ENCODE data around the gene KCMF1.

KCMF1 gene

DNA sequence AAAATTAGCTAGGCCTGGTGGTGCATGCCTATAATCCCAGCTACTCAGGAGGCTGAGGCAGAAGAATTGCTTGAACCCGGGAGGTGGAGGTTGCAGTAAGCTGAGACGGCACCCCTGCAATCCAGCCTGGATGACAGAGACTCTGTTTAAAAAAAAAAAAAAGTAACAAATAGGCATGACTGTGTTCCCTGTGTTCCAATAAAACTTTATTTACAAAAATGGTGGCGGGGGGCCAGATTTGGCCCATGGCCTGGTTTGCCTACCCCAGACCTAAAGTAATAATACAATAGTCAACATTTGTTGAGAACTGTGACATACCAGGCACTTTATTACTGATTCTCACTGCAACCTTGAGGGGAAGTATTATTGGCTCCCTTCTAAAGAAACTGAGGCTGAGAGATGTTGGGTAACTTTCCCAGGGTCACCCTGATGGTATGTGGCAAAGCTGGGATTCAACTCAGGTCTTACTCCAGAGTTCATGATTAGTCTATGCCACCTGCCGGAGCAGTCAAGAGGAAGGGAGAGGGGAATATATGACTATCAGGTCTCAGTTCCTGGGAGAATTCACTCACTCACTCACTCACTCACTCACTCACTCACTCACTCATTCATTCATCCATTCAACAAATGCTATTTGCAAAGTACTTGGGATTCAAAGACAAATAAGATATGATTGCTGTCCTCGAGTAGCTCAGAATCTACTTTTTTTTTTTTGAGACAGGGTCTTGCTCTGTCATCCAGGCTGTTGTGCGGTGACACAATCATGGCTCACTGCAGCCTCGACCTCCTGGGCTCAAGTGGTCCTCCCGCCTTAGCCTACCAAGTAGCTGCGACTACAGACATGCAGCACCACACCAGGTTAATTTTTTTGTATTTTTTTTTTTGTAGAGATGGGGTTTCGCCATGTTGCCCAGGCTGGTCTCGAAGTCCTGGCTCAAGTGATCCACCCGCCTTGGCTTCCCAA is 14.3 kb upstream of the KCMF1 start:
- DNase-seq (ENCODE audit: low read depth), result no peak

DNA sequence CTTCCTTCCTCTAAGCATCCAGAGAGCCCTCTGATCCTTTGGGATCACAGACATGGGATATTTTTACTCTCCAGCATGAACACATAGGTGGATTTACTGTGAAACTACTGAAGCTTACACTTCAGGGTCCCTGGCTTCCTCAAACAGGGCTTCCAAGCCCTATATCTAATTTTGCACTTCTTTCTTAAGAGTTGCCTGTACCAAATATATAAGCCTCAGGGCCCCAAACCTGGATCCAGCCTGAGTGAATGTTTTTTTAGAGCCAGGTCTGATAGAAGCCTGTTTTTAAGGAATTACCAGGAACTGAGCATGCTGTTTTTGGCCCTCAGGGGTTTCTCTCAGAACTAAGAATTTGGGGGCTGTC is 13.2 kb upstream of the KCMF1 start:
- no peak for DNase-seq (ENCODE audit: low read depth)

DNA sequence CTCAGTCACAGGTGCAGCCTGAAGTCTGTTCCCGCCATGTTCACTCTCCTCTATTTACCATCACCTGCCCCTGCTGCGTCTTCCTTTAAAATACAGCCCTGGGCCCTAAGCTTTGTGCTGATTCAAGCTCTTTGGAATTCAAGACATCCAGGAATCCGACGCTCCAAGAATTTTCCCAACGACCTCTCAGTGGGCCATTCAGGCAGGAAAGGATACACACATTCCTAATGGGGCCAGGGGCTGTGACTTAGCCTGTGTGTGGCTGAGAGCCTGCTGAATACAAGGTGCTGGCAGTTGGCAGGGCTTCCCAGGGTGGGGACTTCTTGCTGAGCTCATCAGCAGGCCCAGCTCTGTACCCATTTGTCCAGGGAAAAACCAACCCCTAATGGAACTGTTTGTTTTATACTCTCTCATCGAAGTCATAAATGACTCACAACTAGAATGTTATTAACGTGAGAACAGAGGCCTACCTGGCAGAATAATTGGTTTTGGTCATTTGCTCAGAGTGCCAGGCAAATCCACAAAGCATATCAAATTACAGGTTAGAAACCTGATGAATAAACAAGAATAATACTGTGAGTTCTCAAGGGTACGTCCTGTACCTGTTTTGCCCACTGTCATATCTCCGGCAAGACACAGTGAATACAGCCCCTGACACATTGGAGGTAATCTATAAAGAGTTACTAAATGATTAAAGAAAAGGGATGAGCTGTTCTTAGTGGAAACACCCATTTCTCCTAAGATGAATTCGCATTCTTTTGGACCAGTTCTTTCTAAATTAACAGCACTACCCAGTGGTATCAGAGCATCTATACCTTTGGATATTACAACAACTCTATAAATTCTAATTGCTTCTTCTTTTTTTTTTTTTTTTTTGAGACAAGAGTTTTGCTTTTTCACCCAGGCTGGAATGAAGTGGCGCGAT is 12.6 kb upstream of the KCMF1 start:
- peak; percentile 82 for DNase-seq (ENCODE audit: low read depth)

DNA sequence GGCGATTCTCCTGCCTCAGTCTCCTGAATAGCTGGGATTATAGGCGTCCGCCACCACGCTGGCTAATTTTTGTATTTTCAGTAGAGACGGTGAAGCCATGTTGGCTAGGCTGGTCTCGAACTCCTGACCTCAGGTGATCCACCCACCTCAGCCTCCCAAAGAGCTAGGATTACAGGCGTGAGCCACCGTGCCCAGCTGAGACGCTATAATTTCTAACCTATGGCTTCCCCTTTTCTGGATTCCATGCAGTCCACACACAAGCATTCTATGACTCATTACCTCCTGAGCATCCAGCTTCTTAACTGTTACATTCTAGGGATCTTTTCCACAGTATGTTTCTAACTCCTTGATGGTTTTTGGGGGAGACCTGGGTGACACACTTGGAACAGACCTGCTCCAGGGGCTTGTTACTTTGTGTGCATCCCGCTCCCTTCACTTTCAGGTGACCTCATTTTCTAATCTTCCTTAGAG is 11.8 kb upstream of the KCMF1 start:
- no peak for DNase-seq (ENCODE audit: low read depth)

DNA sequence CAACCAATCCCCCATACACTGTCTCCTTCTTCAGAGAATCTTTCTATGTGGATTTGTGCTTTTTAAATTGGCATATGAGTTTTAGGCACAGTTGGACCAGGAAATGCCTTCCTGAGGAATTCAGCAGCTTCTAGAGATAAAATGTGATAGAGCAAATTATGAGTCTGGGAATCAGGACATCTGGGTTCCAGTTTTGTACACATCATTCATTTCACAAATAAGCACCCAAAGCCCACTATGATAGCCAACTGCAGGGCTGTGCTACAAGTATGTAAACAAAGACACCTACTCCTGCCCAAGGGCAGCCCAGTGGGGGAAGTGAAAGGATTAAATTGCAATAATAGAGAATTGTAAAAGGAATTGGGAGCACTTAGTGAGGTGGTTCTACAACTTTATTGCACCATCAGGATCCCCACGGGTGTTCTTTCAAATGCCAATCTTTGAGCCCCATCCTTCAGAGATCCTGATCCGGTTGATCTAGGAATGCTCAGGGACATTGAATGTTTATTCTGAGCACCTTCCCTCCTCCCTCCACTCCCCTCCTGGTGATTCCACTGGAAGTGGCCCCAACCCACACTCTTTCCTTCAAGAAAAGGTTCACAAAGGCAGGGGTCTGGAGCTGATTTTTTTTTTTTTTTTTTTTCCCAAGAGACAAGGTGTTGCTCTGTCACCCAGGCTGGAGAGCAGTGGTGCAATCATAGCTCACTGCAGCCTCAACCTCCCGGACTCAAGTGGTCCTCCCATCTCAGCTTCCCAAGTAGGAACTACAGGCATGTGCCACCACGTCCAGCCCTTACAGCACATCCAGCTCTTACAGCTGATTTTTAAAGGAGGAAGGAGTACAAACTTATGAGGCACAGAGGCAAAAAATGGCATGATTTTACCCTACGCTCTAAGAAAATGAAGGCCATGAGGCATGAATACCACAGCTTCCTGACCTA is 11.1 kb upstream of the KCMF1 start:
- no peak for DNase-seq (ENCODE audit: low read depth)

DNA sequence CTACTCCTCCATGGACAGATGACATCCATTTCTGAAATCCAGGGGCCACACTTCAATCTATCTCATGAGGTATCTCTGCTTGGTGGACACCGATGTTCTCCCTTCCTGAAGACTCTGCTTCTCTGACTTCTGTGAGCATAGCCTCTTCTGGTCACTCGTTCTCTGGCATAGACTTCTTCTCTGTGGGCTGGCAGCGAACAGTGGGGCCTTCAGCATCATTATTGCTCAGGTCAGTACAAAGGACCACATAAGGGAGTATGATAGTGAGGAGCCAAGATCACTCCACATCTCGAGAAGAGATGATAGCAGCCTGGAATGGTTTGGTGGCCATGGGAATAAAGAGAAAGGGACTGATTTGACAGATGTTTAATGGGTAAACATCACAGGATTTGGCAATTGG is 8.0 kb upstream of the KCMF1 start:
- no peak for DNase-seq (ENCODE audit: low read depth)

DNA sequence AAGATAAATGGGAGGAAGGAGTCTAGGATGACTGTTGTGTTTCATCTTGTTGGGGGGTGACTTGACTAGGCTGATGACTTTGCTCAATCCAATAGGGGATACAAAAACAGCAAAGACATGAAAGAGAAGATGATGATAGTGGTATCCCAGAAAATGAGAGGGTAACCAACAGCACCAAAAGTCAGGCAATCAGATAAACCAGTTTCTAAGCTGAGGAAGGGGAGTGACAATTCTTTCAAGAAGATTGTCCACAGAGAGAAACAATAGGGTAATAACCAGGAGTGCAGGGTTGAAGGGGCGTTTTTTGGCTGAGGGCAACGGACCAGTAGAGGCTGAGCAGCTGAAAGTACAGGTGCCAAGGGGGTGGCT is 7.7 kb upstream of the KCMF1 start:
- DNase-seq (ENCODE audit: low read depth), result no peak

DNA sequence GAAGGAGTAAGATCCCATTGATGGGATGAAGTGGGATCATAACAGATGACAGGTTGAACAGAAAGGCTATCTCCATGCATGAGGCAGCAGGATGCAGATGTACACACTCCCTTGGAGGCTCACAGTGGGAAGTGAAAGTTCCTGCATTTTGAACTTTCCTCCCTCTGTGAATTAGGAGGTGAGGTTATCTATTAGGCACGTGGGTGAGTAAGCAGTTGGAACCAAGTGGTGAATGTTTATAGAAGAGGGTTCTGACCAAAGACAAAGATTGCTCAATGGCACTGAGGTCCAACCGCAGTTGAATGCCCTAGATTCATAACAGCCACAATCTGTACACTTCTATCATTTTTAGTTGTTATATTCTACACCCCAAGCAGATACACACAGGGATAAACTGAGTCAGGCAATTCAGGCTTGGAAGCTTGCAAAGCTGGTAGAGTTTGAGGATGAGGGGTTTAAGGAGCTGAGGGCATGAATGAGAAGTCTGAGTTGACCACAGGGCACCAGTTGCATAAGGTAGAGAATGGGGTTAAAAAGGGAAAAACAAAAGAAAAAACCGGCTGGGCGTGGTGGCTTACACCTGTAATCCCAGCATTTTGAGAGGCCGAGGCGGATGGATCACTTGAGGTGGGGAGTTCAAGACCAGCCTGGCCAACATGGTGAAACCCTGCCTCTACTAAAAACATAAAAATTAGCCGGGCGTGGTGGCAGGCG is 7.1 kb upstream of the KCMF1 start:
- DNase-seq (ENCODE audit: low read depth), result peak; percentile 51

DNA sequence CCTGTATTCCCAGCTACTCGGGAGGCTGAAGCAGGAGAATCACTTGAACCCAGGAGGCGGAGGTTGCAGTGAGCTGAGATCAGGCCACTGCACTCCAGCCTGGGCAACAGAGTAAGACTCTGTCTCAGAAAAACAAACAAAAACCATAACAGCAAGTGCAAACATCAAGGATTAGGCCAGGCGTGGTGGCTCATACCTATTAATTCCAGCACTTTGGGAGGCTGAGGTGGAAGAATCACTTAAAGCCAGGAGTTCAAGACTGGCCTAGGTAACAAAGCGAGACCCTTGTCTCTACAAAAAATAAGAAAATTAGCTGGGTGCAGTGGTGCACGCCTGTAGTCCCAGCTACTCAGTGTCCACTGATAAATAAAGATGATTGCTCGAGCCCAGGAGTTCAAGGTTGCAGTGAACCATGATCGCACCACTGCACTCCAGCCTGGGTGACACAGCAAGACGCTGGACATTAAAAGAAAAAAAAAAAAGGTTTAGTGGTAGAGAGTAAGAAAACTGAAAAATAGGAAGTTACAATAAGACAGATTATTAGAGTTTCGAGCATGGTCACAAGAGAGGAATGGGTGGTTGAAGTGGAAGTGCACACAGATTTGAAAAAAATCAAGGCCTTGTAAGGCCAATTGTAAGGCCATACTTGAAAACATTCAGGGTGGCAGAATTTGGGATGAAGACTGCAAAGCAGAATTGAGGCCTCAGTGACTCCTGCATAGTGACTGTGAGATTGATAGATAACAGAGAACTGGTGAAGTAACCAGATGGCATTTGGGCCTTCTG is 6.4 kb upstream of the KCMF1 start:
- no peak for DNase-seq (ENCODE audit: low read depth)

DNA sequence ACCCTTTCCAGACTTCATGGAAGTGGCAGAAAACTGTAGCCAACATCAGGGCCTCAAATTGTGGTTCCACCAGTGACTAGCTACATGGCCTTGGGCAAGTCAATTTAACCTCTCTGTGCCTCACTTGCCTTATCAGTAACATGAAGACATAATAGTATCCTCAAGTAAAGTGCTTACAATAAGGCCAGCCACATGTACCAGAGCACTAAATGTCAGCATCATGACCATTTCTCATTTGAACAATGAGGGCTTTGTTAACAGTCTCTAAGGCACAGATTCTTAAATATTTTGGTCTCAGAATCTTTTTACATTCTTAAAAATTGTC is 5.8 kb upstream of the KCMF1 start:
- no peak for DNase-seq (ENCODE audit: low read depth)

DNA sequence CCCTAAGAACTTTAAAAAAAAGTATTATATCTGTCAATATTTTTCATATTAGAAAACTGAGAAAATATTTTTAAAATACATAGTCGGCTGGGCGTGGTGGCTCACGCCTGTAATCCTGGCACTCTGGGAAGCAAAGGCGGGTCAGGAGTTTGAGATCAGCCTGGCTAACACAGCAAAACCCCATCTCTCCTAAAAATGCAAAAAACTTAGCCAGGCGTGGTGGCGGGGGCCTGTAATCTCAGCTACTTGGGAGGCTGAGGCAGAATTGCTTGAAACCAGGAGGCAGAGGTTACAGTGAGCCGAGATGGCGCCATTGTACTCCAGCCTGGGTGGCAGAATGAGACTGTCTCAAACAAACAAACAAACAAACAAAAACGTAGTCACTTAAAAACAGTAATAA is 5.1 kb upstream of the KCMF1 start:
- no peak for DNase-seq (ENCODE audit: low read depth)

DNA sequence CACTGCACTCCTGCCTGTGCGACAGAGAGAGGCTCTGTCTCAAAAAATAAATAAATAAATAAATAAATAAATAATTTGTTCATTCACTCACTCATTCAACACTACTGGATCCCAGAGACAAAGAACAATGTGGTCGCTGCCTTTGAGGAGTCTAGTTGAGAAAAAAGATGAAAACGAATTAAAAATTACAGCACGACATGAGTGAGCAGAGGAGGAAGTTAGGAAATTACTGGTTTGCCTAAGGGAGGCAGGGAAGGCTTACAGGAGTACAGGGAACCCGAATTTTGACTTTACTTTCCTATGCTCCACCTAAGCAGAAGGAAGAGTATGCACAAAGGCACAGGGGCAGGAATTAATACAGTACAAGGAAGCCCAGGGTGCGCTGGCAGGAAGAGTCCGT is 4.2 kb upstream of the KCMF1 start:
- no peak for DNase-seq (ENCODE audit: low read depth)

DNA sequence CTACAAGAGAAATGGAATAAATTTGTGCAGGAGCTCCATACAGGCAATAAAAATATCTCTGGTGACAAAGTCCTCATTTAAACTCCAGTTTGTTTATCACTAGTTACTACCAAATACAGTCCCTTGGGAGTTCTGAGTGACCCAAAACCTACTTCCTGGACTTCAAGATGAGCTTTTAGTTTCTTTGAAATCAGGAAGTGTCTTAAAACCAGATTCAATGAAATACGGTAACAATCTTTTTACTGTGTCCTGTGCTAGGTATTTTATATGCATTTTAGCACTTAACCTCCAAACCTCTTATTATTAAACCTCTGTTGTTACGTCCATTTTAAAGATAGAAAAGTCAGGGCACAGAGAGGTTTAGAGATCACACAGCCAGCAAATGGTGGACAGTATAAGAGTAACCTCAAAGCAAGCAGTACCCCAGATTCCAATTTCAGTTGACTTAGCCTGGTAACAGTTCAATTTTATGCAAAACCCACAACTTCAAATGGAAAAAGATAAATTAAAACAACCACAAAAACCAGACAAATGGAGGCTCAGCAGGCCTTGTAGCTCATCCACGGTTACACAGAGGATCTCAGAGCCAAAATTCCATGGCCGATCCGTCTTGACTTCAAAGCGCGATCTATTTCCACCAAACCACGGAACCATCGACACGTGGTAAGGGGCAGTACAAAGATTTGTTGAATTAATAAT is 1.3 kb upstream of the KCMF1 start:
- no peak for DNase-seq (ENCODE audit: low read depth)

DNA sequence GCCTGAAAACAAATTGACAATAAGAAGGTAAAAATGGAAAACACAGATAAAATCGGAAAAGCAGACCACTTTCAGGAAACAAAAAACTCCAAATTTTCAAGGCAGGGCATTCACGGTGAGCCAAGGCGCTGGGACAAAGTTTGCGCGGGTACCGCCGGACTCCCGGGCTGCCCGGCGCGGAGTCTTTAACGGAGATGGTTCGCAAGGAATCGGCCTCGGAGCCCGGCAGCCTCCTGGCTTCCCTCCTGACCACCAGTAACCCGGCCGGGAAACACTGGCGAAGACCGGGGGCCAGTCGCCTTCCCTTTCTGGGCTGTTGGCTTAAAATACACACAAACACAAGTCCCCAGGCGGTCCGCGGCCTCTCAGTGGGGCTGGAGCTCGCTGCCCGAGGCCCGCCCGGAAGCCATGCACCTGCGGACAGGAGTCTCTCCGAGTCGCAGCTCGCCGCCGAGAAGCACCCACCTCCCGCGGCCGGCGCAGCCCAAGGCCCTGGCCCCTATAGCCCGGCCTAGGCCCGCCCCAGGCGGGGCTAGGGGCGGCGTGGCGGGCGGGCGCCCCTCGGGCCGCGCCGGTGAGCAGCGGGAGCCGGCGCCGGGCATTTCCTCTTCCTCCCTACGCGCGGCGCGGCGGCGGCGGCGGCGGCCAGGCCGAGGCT is 622 bp upstream of the KCMF1 start:
- no peak for DNase-seq (ENCODE audit: low read depth)

DNA sequence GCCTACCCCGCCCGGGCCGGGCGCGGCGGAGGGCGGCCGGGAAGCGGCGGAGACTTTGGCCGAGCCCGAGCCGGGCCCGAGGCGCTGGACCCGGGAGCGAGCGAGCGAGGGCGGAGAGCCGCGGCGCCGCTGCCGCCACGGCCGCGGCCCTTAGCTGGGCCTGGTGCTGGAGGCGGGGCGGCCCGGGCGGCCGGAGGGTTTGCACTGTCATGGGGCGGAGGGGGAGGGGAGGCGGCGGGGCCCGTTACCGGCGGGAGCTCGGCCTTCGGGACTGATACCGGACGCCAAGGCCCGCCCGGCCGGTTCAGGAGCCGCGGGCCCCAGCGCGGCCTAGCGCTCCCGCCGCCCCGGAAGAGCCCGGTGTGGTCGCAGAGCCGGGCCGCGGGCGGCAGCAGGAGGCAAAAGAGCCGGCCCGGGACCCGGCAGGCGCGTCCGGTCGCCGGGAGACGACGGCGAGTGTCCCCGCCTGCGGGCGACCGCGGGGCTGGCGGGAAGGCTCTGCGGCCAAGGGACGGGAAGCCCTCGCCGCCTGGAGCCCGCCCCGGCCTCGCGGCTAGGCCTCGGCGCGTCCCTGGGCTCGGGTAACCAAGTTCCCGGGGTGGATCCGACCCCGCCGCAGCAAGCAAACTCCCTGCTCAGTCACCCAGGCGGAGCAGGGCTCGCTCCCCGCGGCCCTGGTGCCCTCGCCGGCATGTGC is 697 bp downstream of the KCMF1 start:
- no peak for DNase-seq (ENCODE audit: low read depth)

DNA sequence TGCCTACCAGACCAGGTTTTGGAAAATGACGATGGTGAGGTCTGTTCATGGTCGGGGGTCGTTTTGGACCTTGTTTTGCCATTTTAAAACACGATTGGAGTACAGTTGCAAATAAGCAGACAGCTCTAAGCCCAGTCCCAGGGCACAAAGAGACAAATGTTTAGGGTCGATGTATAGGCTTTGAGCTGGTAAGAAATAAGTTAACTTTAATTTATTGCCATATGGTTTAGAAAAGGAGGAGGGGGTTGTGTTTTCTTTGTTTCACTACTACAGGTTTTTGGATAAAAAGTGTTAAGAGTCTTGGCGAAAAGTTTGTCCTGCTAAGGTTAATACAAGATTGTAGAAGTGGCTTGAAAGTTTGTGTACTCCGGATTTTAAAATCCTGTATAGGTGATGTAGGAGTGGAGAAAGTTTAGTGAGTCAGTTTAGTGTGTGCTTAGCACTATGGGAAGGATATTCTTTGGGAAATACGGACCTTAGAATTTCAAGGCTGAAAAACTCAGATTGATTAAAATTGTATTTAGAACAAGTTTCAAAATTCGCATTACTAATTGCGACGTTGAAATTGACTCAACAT is 1.3 kb downstream of the KCMF1 start:
- DNase-seq (ENCODE audit: low read depth), result no peak

DNA sequence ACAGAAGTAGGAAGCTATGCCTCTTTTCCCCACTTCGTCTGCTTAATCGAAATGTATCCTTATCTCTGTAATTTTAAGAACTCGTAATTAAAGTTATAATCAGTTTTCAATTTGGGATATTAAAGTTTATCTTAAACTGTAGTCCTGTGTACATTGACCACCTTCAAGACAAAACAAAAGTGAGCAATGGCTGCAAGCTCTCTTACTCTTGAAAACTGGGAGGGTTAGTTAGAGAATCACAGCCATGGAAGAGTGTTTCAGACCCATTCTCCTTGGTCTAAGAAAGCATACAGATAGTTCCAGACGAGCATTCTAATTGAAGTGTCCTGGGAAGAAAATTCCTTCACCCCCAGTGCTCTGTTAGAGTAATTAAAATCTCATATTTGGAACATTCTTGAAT is 2.0 kb downstream of the KCMF1 start:
- no peak for DNase-seq (ENCODE audit: low read depth)

DNA sequence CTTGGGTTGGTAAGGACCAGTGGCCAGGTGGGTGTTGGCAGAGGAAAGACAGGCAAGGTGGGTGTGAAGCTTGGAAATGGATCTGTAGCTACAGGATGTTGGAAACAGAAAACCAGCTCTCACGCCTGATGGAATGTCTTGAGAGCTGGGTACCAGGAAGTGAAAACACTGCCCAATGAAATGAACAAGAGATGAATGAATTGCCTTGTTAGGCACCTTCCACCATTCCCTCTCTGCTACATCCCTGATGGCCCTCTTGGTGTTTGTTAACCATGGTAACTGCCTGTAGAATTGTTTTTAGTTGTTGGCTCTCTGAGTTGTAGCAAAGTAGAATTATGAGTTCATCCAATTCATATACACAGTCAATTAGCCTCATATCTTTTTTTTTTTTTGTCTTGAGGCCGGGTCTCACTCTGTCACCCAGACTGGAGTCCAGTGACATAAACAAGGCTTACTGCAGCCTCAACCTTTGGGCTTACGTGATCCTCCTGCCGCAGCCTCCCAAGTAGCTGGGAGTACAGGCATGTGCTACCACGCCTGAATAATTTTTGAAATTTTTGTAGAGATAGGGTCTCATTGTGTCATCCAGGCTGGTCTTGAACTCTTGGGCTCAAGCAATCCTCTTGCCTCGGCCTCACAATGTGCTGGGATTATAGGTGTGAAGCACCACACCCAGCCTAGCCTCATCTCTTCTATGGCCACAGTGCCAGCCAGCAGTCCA is 9.5 kb downstream of the KCMF1 start:
- no peak for DNase-seq (ENCODE audit: low read depth)
